Tibial artery (tissue), 4 donors: ENCODE data around the gene ABCB9.

Source experiments
- DNase-seq, 2 donors: peaks; one replicate each; pipeline ENCODE4 v3.0.0-alpha.2; 2019
- H3K27ac ChIP-seq, 2 donors: fragments of 200-600 bp; sonication (generic) in 1 of 2; 1 replicate in 1 of 2; 2 replicates in 1 of 2; pipeline ENCODE4 v1.5.1; 2018 to 2019; ENCODE audit warnings: mild to moderate bottlenecking in 1 of 2
- H3K27me3 ChIP-seq, 2 donors: fragments of 200-600 bp; sonication (generic) in 1 of 2; one replicate each; pipeline versions ENCODE4 v1.5.1 to v1.6.0; 2016 to 2019
- H3K36me3 ChIP-seq, 3 donors: fragments of 200-600 bp; sonication (generic) in 2 of 3; one replicate each; pipeline ENCODE4 v1.5.1; 2016 to 2019; ENCODE audit warnings: mild to moderate bottlenecking in 2 of 3
- H3K4me1 ChIP-seq, 4 donors: fragments of 200-600 bp; sonication (generic) in 2 of 4; 1 replicate in 3 of 4; 2 replicates in 1 of 4; pipeline ENCODE4 v1.5.1; 2016 to 2019
- H3K4me3 ChIP-seq, 2 donors: fragments of 200-600 bp; sonication (generic) in 1 of 2; 1 replicate in 1 of 2; 2 replicates in 1 of 2; pipeline ENCODE4 v1.5.1; 2018 to 2019; ENCODE audit warnings: mild to moderate bottlenecking in 2 of 2
- H3K9me3 ChIP-seq, 3 donors: fragments of 200-600 bp; sonication (generic) in 1 of 3; one replicate each; pipeline ENCODE4 v1.5.1; 2016 to 2019
- CTCF ChIP-seq, 2 experiments: fragments of 200-600 bp in 1 of 2; fragments of 450-650 bp in 1 of 2; IDR thresholded peaks; one replicate each; pipeline ENCODE4 v1.5.1; 2017 to 2019; ENCODE audit warnings: antibody characterized with exemption in 2 of 2, mild to moderate bottlenecking in 1 of 2, moderate library complexity in 1 of 2
- intact Hi-C: fragments of 100-400 bp; cut with DNase I; formaldehyde crosslinking; loops from one replicate; pipeline ENCODE4 v1.15.0; 2023; ENCODE audit warnings: low total_unique reads

Gene ABCB9

GRCh38 chr12:122975790-122976647, 9.8 kb upstream of the ABCB9 start:
- Histone ChIP-seq H3K9me3 (no peaks in the 10 kb centered on the region), H3K4me3 (peak overlapping the region; percentile 90 to 99), H3K27me3 (no peaks in the 10 kb centered on the region), H3K36me3 (peaks cover 0 to 19% (median 0%) of the 10 kb centered on the region in 3 donors), H3K27ac (peak overlapping the region; percentile 95 to 97), H3K4me1 (peaks cover 0 to 58% (median 48%) of the 10 kb centered on the region in 4 donors)
- intact Hi-C loops, result no loop called here
- no peak for TF ChIP-seq CTCF (IDR thresholded peaks at IDR 0.05)
- peak in 1 of 2 donors; percentile 54 for DNase-seq

GRCh38 chr12:122974892-122975789, 8.9 kb upstream of the ABCB9 start, which contains the start of gene OGFOD2:
Gene OGFOD2 (plus strand): TSS chr12:122975244. CDS start chr12:122975252, 8 bp downstream.
- peak; percentile 89 to 94 for DNase-seq
- H3K4me1 ChIP-seq, result peaks cover 0 to 52% (median 47%) of the 10 kb centered on the region in 4 donors
- peaks cover 0 to 19% (median 0%) of the 10 kb centered on the region in 3 donors for H3K36me3 ChIP-seq
- peak within 1 kb of the TSS; percentile 90 to 99 for H3K4me3 ChIP-seq
- H3K9me3 ChIP-seq, result no peaks in the 10 kb centered on the region
- no peaks in the 10 kb centered on the region for H3K27me3 ChIP-seq
- intact Hi-C loops, result no loop called here
- peak within 1 kb of the TSS; percentile 95 to 97 for H3K27ac ChIP-seq
- TF ChIP-seq CTCF (IDR thresholded peaks at IDR 0.05), result peak in 1 of 2 experiments; percentile 9

- Histone ChIP-seq H3K36me3 (peaks cover 0 to 19% (median 0%) of the 10 kb centered on the region in 3 donors), H3K9me3 (no peaks in the 10 kb centered on the region), H3K27ac (peak overlapping the region; percentile 95 to 97), H3K27me3 (no peaks in the 10 kb centered on the region), H3K4me3 (peak overlapping the region; percentile 90 to 99), H3K4me1 (peaks cover 0 to 45% (median 40%) of the 10 kb centered on the region in 4 donors)
- DNase-seq, result peak; percentile 99
- TF ChIP-seq CTCF (IDR thresholded peaks at IDR 0.05), result no peak
- intact Hi-C loops, result no loop called here
Observed at GRCh38 chr12:122974274-122974891, 8.1 kb upstream of the ABCB9 start.

GRCh38 chr12:122969676-122970075, 3.4 kb upstream of the ABCB9 start:
- no peaks in the 10 kb centered on the region for H3K36me3 ChIP-seq
- intact Hi-C loops, result no loop called here
- no peaks in the 10 kb centered on the region for H3K27me3 ChIP-seq
- no peak for TF ChIP-seq CTCF (IDR thresholded peaks at IDR 0.05)
- H3K27ac ChIP-seq, result no peak overlapping the region
- H3K4me1 ChIP-seq, result peaks cover 9 to 28% (median 21%) of the 10 kb centered on the region in 4 donors
- DNase-seq, result no peak
- no peaks in the 10 kb centered on the region for H3K9me3 ChIP-seq
- no peak overlapping the region for H3K4me3 ChIP-seq

GRCh38 chr12:122968104-122968503, 1.8 kb upstream of the ABCB9 start:
- Histone ChIP-seq H3K9me3 (no peaks in the 10 kb centered on the region), H3K4me1 (peaks cover 9 to 36% (median 27%) of the 10 kb centered on the region in 4 donors), H3K4me3 (no peak overlapping the region), H3K27ac (no peak overlapping the region), H3K36me3 (no peaks in the 10 kb centered on the region), H3K27me3 (no peaks in the 10 kb centered on the region)
- TF ChIP-seq CTCF (IDR thresholded peaks at IDR 0.05), result no peak
- intact Hi-C loops, result no loop called here
- no peak for DNase-seq
